NCI-H2171 (cell line): Measurements from ENCODE around the gene C19orf53.
"Not testable (repeated sequence)": the region's sequence is repeated elsewhere in the genome, so short reads cannot be mapped to it uniquely, and the experiment has no call there.

Source experiments
- DNase-seq: peaks from one replicate; lab custom pipeline; 2025; lab: John Stamatoyannopoulos, UW

C19orf53 gene

DNA sequence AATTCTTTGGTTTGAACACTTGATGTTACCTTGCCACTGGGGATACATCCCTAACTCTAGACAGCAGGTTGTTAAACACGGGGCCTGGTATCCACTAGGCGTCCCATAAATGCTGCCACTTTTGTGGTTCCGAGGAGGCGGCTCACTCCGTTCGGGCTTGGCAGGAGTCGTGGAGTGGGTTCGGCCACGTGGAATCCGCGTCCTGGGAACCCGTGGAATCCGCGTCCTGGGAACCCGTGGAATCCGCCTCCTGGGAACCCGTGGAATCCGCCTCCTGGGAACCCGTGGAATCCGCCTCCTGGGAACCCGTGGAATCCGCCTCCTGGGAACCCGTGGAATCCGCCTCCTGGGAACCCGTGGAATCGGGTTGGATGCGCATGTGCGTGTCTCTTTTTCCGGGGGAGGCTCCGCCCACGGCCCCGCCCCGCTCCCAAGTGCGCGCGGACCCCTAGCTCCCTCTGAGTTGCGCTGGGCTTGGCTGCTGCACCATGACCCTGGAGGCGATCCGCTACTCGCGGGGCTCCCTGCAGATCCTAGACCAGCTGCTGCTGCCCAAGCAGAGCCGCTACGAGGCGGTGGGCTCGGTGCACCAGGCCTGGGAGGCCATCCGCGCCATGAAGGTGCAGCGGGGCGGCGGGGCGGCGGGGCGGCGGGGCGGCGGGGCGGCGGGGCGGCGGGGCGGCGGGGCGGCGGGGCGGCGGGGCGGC, 10.0 kb upstream of the C19orf53 start, which contains the start of gene MRI1:
Gene MRI1, plus strand, starts transcription at position 422 of the 707 bp plus-strand sequence. Its CDS starts 67 bp downstream, at position 489.
- peak; percentile 73 for DNase-seq

DNA sequence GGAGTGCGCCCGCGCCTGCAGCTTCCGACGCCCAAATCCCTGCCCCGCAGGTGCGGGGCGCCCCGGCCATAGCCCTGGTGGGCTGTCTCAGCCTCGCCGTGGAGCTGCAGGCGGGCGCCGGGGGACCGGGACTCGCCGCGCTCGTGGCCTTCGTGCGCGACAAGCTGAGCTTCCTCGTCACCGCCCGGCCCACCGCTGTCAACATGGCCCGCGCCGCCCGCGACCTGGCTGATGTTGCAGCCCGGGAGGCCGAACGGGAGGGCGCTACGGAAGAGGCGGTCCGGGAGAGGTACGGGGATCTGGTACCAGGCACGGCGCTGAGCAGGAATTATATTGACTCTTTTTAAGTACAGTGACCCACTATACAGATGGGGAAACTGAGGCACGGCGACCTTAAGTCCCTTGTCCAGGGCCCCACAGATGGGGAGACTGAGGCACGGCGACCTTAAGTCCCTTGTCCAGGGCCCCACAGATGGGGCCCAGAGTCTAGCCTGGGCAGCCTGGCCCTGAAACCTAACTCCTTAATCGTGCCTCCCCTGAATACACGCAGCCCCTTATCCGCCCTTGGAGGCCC, 9.3 kb upstream of the C19orf53 start:
- no peak for DNase-seq

DNA sequence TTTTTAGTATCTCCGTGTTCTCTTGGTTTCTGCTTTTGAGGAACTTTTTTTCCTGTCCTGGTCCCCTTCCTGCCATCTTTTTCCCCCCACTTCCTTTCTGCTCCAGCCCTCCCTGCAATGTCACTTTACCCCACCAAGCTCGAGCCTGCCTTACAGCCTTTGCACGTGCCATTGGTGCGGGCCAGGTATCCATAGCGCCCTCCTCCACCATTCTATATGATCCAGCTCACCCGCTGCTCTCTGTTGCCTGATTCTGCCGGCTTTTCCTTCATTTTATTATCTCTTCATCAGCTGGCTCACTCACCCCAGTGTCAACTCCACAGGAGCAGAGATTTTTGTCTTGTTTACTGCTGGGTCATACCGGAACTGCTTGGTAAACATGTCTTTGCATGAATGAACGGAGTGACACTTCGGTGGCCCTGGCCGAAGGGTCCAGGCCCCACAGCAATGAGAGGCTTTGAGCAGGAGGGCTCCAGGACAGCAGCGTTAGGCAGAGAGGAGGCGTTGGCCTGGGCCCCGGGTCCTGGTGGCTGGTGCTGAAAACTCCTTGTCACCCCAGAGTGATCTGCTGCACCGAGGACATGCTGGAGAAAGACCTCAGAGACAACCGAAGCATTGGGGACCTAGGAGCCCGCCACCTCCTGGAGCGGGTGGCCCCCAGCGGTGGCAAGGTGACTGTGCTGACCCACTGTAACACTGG, 8.7 kb upstream of the C19orf53 start:
- no peak for DNase-seq

DNA sequence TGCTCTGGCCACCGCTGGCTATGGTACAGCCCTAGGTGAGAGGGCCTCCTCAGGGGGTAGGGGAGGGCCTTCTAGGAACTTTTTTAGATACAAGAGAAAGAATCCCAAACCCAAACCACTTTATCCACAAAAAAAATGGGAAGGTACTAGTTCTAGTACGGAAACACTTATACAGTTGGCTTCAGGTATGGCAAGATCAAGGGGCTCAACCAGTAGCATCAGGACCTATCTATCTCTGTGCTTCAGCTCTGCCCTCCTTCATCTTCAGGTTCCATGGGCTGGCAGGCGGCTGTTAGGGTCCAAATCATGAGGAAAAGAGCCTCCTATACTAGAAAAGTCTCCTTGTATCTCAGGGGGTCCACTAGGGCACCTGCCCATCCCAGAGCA, 8.2 kb upstream of the C19orf53 start:
- DNase-seq = no peak

DNA sequence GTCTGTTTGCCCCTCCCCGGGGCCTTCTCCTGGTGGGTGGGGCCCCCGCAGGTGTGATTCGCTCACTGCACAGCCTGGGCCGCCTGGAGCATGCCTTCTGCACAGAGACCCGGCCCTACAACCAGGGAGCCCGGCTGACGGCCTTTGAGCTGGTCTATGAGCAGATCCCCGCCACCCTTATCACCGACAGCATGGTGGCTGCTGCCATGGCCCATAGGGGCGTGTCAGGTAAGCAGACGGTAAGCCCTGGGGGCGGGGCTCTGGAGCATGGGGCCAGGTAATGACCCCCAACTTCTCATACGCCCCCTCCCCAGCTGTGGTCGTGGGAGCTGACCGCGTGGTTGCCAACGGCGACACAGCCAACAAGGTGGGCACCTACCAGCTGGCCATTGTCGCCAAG, 5.7 kb upstream of the C19orf53 start:
- no peak for DNase-seq

DNA sequence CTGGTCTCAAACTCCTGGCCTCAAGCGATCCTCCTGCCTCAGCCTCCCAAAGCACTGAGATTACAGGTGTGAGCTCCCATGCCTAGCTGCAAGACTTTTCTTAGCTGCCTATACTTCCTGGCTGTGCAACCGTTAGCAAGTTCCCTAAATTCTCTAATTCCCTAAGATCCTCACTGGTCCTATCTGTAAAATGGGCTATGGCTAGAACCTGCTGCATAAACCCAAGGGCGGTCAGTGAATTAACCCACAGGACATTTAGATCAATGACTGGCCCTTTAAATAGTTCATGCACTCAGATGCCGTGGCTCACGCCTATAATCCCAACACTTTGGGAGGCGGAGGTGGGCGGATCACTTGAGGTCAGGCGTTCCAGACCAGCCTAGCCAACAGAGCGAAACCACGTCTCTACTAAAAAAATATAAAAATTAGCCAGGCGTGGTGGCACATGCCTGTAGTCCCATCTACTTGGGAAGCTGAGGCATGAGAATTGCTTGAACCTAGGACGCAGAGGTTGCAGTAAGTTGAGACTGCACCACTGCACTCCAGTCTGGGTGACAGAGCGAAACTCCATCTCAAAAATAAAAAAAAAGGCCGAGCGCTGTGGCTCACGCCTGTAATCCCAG, 4.1 kb upstream of the C19orf53 start:
- no peak for DNase-seq

DNA sequence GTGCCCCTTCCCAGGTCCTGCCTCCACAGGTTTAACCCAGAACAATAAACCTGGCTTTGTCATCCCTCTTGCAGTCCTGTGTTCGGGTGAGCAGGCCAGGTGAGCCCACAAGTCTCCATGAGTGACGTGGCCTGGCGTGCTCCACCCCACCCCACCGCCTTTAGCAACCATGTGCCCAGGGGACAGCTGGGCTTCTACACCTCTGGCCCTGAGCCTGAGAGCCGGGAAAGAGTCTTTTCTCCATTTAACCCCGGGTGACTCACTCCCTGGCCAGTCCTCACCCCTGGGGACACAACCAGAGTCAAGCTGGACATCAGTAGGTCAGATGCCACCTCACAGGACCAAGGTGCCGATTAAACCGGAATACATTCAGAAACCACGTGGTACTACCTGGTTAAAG, 4.1 kb downstream of the C19orf53 start:
- no peak for DNase-seq

DNA sequence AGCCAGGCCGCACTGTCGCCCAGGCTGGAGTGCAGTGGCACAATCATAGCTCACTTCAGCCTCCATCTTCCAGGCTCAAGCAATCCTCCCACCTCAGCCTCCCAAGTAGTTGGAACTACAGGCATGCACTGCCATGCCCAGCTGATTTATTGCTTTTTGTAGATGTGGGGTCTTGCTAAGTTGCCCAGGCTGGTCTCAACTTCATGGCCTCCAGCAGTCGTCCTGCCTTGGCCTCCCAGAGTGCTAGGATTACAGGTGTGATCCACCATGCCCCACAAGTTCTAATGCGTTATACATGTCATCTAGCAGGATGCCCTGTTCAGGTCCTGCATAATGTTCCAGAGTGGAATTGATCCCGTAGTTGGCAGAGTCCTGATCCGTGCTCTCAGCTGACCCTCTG, 4.6 kb downstream of the C19orf53 start:
- no peak for DNase-seq

DNA sequence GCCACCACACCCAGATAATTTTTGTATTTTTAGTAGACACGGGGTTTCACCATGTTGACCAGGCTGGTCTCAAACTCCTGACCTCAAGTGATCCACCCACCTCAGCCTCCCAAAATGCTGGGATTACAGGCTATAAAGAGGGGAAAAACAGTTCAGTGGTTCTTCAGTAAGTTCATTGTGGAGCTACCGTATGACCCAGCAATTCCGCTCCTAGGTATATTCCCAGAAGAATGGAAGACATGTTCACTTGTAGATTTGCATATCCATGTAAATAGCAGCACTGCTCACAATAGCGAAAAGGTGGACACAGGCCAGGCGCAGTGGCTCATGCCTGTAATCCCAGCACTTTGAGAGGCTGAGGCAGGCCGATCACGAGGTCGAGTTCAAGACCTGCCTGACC, 5.5 kb downstream of the C19orf53 start:
- DNase-seq = not testable (repeated sequence)

DNA sequence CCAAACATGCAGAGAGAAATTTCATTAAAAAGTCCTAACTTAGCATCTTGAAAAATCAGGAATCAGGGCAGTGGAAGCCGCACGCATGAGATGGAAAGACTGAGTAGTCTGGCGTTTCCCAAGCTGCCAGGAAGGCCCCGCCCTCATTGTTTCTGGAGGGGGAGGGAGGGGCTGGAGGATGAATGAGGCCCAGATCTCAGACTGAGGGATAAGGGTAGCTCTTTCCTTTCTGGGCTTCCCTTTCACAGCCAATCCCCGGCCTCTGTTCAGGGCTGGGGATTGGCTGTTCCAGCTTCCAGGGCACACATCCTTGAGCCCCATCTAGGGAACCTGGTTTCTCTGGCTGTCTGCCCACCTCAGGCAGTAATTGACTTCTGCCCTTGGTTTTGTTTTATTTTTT, 7.3 kb downstream of the C19orf53 start:
- peak; percentile 86 for DNase-seq

DNA sequence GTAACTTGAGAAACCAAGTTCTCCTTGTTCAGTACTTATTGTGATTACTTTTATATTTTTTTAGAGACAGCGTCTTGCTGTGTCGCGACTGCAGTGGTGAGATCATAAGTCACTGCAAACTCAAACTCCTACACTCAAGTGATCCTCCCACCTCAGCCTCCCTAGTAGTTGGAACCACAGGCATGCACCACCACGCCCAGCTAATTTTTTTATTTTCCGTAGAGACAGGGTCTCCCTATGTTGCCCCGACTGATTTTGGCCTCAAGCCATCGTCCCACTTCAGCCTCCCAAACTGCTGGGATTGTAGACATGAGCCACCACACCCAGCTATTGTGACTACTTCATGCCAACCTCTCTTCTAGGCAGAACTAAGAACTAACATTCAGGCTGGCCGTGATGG, 8.3 kb downstream of the C19orf53 start:
- no peak for DNase-seq

DNA sequence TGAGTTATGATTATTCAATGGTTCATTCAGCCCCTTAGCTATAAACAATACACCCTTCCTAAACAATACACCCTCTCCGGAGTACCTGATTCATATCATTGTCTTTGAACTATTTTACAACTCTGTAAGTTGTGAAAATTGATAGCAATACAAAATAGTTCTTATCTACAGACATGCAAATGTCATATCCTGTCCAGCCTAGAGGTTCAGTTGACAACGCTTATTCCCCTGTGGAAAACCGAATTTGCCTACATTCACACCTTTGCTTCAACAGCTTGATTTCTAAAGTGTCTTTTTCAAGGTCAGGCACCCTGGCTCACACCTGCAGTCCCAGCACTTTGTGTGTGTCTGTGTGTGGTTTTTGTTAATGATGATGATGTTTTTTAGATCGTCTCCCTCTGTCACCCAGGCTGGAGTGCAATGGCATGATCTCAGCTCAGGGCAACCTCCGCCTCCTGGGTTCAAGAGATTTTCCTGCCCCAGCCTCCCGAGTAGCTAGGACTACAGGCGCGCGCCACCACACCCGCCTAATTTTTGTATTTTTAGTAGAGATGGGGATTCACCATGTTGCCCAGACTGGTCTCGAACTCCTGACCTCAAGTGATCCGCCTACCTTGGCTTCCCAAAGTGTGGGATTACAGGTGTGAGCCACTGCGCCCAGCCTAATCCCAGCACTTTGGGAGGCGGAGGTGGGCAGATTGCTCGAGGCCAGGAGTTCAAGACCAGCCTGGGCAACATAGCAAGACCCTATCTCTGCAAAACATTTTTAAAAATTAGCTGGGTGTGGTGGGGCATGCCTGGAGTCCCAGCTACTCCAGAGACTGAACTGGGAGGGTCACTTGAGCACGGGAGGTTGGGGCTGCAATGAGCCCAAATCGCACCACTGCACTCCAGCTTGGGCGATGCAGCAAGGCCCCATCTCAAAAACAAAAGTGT, 9.6 kb downstream of the C19orf53 start:
- no peak for DNase-seq

DNA sequence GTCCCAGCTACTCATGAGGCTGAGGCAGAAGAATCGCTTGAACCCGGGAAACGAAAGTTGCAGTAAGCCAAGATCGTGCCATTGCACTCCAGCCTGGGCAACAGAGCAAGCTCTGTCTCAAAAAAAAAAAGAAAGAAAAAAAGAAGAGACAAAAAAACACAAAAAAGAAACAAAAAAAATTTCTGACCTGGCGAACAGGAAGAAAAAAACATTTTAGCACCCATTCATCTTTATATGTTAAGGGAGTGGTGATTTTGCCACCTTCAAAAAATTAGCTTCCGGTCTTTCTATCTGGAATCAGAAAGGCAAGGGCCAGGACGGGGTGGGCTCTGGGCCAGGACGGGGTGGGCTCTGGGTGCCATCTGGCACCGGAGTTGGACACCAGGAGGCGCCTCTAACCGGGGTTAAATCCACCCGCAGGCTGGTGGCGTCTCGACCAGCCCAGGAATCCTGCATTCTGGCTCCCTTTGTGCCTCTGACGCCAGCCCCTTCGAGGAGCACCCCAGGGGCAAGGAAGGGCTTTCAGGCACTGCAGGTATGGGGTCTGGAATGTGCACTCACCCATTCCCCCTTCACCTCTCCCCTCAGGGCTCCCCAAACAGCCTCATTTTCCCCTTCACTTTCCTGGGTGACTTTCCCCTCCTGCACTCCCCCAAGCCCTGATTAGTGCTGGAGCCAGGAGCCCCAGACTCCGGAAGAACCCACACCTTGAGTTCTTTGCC, 10.6 kb downstream of the C19orf53 start:
- peak; percentile 29 for DNase-seq

DNA sequence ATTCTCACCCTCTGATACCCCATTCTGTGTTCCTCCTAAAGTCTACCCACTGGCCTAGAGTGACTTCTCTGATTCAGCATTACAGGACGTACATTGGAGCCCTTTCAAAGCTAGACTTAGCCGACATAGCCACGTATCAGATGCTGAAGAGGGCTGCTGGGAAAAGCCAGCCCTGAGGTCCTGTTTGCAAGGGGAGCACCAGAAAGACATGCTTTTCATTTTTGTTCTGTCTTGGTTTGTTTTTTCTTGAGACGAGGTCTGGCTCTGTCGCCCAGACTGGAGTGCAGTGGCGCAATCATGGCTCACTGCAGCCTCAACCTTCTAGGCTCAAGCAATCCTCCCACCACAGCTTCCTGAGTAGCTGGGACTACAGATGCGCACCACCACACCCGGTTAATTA, 14.7 kb downstream of the C19orf53 start:
- no peak for DNase-seq

DNA sequence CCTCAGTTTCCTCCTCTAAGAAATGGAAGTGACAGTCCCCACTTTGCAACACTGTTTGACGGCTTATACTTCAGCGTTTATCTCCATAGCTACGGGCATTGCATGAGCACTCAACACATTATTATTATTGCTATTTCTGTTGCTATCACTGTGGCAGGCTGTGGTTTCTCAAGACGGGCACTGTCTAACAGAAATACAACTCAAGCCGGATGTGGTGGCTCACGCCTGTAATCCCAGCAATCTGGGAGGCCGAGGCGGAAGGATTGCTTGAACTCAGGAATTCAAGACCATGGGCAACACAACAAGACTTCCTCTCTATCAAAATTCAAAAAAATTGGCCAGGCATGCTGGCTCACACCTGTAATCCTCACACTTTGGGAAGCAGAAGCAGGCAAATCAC, 16.1 kb downstream of the C19orf53 start:
- DNase-seq = no peak

DNA sequence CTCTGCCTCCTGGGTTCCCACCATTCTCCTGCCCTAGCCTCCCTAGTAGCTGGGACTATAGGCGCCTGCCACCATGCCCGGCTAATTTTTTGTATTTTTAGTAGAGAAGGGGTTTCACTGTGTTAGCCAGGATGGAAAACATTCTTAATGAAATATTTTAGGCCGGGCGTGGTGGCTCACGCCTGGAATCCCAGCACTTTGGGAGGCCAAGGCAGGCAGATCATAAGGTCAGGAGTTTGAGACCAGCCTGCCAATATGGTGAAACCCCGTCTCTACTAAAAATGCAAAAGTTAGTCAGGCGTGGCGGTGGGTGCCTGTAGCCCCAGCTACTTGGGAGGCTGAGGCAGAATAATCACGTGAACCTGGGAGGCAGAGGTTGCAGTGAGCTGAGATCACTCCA, 19.1 kb downstream of the C19orf53 start:
- not testable (repeated sequence) for DNase-seq

DNA sequence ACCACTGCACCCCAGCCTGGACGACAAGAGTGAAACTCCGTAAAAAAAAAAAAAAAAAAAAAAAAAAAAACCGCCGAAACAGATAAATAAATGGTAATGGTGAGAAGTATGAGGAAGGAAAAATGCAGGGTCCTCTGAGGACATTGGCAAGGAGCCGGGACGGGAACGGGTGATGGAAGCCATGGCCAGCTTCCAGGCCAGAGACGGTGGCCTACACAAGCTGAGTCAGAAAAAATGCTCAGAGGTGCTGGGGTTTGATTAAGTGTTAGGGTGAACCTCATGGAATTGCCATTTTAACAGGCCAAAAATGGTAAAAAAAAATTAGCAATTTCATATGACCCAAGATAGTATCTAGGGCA, 20.1 kb downstream of the C19orf53 start:
- no peak for DNase-seq

DNA sequence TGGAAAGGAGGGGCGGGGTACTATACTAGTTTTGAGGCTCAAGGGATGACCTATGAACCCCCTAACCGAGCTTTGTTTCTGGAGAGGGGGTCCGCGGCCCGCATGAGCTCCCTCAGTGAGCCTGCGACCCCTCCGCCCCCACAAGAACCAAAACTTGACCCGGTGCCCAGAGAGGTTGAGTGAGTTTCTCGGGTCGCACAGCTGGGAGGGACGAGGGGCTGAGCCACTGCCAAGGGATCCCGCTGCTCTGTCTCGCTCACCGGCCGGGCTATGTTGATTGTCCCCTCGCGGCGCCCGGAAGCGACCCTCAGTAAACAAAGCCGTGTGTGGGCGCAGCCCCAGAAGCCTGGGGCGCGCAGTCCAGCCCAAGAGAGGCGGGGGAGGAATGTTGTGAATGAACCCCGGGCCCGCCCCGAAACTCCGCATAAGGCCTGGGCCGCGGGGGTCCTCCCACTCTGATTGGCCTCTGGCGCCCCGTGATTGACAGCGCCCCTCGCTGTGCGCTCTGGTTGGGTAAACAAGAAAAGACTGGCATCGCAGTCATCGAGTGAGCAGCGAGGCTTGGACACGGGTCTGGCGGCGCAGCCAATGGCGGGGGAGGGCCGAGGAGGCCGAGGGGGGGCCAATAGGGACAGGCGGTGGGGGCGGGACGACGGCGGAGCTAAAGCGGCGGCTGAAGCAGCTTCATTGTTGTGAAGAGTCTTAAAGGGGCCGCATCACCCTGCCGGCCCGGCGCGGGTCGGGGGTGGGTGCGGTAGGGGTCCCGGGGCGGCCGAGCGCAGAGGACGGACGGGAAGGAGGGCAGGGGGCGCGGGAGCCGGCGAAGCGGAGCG, 20.7 kb downstream of the C19orf53 start, which contains the start of gene ZSWIM4:
Gene ZSWIM4, plus strand, starts transcription at position 687 of the 833 bp plus-strand sequence. CDS start 206 bp downstream, outside the sequence.
- DNase-seq = peak; percentile 98

DNA sequence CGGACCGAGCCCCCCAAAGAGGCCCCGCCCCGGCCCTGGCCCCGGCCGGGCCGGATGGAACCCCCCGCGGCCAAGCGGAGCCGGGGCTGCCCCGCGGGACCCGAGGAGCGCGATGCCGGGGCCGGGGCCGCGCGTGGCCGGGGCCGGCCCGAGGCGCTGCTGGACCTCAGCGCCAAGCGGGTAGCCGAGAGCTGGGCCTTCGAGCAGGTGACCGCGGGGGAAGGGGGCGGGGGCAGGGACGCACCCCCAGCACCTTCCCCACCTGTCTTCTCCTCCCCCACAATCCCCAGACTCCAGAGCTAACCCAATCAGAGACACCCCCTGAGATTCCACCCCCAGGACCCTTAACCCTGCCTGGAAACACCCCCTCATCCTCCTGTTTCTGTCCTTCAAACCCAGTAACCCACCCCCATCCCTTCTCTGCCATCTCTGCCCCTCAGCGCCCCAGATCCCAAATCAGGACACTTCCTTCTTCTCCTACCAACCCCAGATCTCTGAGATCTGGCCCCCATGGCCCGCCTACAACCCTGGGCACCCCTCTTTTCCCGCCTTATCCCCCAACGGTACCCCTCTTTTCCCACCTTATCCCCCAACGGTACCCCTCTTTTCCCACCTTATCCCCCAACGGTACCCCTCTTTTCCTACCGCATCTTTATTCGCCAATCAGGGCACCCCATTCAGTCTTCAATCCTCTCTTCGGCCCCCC, 21.5 kb downstream of the C19orf53 start:
- no peak for DNase-seq
